DND-41 (cell line): ENCODE results near the gene OR2W1.

Experiments
- EZH2 ChIP-seq: IDR thresholded peaks from 3 replicates; pipeline ENCODE4 v1.6.1; 2012; ENCODE audit warnings: borderline replicate concordance, low read depth, mild to moderate bottlenecking, moderate library complexity, low read length, inconsistent platforms; ENCODE audit not compliant: severe bottlenecking
- TF ChIP-seq, protein P1 (sequence below): IDR thresholded peaks from 2 replicates; pipeline ENCODE4 v1.5.1; 2012; ENCODE audit warnings: borderline replicate concordance, low read length, moderate library complexity, mild to moderate bottlenecking; ENCODE audit not compliant: poor library complexity, severe bottlenecking; ENCODE audit errors: extremely low read depth

DNA sequence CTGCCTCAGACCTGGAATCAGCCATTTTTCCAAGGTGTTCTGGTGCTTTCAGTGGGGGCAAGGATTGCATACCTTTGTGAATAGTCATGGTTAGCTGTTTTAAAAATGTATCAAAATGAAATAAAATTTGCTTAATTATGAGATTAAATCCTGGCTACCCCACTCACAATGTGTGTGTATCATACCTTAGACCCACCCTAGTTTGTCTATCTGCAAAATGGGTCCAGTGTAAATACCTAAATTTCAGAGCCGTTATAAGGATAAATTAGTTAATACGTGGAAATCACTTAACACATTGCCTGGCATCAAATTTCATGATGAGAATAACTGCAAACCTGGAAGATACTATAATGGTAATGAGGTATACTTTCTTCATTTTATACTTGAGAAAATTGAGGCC, 36.9 kb downstream of the OR2W1 start:
- TF ChIP-seq EZH2: no peak
- TF ChIP-seq, protein P1, sequence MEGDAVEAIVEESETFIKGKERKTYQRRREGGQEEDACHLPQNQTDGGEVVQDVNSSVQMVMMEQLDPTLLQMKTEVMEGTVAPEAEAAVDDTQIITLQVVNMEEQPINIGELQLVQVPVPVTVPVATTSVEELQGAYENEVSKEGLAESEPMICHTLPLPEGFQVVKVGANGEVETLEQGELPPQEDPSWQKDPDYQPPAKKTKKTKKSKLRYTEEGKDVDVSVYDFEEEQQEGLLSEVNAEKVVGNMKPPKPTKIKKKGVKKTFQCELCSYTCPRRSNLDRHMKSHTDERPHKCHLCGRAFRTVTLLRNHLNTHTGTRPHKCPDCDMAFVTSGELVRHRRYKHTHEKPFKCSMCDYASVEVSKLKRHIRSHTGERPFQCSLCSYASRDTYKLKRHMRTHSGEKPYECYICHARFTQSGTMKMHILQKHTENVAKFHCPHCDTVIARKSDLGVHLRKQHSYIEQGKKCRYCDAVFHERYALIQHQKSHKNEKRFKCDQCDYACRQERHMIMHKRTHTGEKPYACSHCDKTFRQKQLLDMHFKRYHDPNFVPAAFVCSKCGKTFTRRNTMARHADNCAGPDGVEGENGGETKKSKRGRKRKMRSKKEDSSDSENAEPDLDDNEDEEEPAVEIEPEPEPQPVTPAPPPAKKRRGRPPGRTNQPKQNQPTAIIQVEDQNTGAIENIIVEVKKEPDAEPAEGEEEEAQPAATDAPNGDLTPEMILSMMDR: no peak
